HG03025 (cell line): ENCODE results near the gene ABCG2.
"Not testable (repeated sequence)": the region's sequence is repeated elsewhere in the genome, so short reads cannot be mapped to it uniquely, and the experiment has no call there.

ENCODE experiments used
- ATAC-seq: cut with Tn5 transposase; IDR thresholded peaks from one replicate; pipeline ENCODE4 v1.9.1; 2021; ENCODE audit warnings: mild to moderate bottlenecking, moderate library complexity; ENCODE audit not compliant: unreplicated experiment, low FRiP score

Gene ABCG2

DNA sequence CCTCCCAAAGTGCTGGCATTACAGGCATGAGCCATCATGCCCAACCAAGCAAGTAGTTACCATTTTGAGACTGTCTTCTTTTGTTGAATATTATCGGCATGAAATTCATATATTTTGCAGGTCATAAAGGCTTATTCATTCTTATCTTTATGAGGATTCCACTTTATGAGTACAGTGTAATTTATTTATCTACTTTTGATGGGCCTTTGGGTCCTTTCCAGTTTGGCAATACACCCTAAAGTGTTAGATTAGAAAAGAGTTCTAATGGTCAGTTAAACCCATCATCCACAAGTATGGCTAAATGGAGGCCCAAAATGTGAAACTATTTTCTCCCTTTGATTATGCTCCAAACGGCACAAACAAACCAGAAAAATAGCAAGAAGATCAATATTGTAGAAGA lies 10.9 kb upstream of the ABCG2 start:
- no peak for ATAC-seq

DNA sequence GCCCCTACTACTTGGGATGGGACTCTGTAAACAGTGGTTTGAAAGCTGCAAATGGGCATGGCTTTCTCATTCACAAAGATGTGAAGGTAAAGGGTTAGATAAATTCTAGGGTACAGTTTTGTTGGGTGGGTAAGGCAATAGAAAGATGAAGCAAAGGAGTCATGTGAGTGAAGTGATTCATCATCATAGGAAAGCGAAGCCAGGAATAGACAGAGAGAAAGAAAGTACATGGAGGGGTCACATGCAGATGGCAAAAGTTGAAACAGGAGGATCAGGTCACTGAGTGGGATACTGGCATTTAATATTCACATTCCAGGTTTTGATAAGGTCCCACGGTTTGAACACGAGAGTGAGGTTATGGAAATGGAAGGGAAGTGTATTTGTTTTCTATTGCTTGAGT lies 8.2 kb upstream of the ABCG2 start:
- ATAC-seq, result no peak

DNA sequence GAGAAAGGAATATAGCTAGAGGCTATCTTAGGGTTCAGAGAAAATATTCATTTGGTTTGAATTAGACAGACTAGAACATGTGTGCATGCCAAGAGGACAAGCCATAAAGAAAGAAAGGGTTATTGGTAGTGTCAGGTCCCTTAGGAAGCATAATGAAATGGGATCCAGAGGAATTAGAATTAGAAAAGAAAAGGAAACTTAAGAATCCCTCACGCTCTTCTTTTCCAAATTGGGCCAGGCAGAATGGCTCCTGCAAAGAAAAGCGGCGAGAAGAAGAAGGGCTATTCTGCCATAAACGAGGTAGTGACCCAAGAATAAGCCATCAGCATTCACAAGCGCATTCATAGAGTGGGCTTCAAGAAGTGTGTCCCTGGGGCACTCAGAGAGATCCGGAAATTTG lies 4.9 kb upstream of the ABCG2 start:
- ATAC-seq, result no peak

DNA sequence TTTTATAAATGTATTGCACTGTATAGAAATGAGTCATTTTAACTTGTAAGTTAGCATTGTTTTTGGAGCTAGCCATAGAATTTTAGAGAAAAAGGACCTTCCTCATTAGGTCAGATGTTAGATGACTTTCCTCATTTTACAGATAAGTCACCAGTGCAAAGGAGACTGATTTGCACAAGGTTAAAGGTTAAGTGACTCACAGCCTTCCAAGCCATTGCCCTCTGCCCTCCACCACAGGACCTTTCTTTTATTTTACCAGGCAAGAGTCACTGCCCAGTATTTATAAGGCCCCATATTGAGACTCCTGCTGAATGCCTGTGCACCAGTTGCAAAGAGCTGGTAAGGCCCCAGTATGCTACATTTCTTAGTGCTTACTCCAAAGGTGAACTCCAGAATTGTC lies 4.2 kb upstream of the ABCG2 start:
- no peak for ATAC-seq

DNA sequence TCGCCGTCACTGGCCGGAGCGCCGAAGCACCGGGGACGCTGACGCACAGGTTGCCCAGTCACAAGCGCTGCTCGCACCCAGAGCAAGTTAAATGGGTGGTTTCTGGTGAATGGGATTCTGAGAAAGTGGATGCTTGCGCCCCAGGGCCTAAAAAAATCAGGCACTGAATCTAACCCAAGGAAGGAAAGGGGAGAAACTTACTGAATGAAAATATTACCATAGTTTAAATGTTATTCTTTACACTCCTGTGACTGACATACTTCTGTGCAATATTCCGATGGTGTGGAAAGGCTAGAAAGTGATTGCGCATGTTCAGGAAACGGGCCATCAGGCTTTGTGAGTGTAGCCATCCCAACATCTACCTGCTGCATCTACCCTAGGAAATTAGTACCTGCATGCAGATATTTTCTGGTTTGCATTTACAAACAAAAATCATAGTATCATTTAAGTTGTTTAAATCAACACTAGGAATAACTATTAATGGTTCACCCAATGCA lies 838 bp upstream of the ABCG2 start:
- peak; percentile 29 for ATAC-seq

DNA sequence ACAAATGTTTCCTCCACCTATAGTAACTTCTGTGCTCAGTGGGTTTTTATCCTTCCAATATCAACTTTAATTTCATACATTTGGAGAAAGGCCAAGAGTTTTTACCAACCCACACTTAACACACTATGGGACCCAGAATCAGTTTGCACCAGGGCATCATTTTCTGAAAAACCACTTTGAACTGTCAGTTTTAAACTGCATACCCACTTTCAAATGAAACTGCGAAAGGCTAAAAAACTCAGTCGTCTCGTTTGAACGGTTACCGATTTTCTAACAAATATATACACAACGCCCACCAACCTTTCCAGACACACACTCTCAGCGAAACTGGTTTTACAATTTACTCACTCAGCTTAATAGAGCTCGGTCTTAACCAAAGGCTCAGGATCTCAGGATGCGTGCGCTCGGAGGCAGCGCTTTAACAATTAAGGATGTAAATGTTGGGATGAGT lies 376 bp downstream of the ABCG2 start:
- ATAC-seq, result peak; percentile 84

DNA sequence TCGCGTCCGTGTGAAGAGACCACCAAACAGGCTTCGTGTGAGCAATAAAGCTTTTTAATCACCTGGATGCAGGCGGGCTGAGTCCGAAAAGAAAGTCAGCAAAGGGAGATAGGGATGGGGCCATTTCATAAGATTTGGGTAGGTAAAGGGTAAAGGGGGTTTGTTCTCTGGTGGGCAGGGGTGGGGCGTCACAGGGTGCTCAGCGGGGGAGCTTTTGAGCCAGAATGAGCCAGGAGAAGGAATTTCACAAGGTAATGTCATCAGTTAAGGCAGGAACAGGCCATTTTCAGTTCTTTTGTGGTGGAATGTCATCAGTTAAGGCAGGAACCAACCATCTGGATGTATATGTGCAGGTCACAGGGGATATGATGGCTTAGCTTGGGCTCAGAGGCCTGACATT lies 6.1 kb downstream of the ABCG2 start:
- ATAC-seq, result not testable (repeated sequence)

DNA sequence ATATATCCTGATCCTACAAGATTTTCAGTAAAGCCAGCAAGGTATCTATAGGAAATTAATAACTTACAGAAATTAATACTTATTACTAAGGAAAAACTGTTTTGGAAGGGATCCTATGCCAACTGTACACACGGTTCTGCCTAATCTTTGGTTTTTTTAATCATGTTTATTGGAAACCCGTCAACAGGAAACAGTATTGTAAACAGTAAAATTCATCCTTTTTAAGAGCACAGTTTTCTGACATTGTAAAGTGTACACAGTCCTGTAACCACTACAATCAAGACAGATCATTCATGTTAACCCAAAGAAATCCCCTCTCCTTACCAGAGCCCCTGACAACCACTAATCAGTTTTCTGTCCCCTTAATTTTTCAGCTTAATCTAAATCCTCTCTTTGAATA lies 9.9 kb downstream of the ABCG2 start:
- no peak for ATAC-seq

DNA sequence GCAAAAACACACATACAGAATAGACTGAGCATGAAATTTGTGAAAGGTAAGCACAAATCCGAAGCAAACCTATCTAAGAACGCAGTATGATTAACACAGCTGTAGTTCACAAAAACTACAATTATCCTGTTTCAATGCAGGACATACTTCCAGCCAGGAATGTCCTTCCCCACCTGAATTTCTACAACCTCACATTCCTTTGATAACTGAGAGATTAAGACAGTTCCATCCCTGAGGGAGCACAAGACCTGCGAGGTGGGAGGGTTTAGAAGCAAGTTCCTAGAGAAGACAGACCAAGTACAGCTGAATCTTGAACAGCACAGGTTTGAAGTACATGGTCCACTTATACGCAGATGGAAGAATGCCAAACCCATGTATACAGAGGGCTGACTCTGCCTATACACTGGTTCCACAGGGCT lies 10.6 kb downstream of the ABCG2 start:
- ATAC-seq, result no peak

DNA sequence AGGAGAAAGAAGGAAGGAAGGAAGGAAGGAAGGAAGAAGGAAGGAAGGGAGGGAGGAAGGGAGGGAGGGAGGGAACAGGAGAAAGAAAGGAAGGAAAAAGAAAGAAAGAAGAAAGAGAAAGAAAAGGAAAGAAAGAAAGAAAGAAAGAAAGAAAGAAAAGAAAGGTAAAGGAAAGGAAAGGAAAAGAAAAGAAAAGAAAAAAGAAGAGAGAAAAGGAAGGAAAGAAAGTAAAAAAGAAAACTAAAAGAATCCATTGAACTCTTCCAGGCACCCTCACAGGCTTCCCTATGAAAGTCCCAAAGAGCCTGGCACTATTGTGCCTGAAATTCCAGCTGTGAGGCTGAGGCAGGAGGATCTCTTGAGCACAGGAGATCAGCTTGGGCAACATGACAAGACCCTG lies 11.5 kb downstream of the ABCG2 start:
- no peak for ATAC-seq

DNA sequence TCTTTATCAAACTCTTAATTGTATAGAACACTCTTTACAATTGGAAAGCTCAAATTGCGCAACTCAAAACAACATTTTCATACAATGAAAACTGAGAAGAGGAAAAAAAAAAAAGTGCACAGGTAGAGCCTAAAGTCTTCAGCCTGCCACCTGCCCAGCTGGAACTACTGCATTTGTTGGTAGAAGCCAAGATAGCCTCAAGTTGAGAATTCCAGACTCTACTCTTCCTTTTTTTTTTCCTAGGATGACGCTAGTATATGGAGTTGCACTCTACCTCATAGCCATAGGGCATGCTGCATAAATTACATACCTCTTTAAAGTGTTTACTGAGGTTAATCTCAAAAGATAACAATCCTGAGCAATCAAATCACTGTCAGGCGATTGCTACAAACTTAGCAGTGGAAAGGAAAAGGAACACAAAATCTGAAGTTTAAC lies 13.6 kb downstream of the ABCG2 start:
- ATAC-seq, result no peak

DNA sequence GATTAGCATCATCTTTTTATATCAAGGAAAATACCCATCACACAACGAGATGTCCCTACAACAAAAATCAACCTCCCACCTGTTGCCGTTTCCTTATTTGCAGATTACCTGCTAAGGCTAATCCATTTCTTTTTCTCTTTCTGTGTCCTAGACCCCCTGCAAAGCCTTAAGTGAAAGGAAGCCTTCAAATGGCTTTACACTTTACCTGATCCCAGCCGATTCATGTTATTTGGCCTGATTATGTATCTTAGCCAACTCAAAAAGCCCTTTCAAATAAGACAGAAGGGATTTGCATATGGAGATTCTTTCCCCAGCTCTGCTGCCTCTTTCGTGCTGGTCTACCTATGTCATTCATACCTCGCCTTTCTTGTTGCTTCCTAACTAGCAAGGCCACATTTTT lies 14.4 kb downstream of the ABCG2 start:
- ATAC-seq, result no peak

DNA sequence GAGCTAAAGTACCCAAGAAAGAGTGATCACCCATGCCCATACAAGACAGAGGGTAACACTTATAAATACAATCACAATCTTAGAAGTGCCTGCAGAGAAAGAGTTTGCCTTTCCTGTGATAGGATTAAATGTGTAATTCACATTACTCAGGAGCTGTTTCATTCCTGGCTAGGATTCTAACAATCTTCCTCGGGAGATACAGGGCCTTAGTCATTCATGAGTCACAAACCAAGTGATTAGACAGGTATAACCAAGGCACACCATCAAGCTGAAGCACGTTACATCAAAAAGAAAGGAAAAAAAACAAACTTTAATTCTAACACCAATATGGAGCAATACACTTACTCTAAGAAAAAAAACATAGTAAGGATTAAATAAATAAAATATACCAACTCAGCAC lies 14.9 kb downstream of the ABCG2 start:
- ATAC-seq, result no peak

DNA sequence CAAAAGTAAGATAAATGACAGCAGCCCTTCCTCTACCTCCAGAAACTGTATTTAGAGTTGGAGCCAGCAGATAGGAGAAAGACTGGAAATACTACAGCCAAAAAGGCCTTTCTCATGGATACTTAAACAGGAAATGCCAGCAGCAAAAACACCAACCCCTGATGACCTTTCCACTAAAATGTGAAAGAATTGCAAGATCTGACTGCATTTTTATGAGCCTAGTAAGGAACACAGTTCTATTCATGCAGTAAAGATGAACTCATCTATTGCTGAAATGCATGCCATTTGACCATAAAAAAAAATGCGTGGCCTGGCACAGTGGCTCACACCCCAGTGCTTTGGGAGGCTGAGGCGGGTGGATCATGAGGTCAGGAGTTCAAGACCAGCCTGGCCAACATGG lies 19.9 kb downstream of the ABCG2 start:
- no peak for ATAC-seq

DNA sequence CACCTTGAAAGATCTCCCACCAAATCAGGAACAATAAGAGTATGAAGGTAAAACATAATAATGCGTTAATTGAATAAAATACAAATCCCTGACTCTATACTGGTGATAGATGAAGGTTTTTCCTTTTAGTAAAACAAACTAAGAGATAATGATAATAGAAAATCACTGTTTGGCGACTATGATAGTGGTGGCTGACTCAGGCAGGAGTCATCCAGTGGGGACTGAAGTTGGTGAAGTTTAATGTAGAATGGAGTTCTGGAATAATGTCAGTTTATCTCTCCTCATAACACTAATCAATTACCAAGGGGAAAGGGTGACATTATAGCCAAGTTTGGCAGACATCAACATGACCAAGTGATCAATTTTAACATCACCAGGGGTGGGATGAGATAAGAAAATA lies 21.3 kb downstream of the ABCG2 start:
- no peak for ATAC-seq

DNA sequence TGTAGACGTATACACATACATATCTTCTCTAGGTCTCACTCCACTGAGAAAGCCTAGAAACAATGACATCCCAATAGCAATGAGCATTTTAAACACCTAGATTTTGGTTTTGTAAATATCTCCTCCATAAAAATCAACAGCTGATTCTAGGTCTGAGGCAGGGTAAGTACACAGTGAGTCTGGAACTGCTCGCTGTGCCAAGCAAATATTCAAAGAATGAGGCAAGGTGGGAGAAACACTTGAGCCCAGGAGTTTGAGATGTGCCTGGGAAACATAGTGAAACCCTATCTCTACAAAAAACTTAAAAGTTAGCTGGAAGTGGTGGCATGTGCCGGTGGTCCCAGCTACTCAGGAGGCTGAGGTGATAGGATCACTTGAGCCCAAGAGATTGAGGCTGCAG lies 22.2 kb downstream of the ABCG2 start:
- no peak for ATAC-seq

DNA sequence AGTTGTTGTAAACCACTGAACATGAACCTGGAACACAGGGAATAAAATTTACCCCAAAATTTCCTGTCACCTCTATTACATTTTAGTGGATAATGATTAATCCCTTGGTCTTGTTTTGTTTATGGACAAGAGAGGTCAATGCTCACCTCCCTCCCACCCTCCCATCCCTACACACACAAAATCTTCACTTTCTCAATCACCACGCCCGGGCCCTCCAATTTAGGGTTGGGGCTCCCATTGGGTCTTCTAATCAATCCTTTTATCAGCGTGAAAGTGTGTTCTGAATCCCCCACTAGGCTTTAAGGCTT lies 23.1 kb downstream of the ABCG2 start:
- no peak for ATAC-seq

DNA sequence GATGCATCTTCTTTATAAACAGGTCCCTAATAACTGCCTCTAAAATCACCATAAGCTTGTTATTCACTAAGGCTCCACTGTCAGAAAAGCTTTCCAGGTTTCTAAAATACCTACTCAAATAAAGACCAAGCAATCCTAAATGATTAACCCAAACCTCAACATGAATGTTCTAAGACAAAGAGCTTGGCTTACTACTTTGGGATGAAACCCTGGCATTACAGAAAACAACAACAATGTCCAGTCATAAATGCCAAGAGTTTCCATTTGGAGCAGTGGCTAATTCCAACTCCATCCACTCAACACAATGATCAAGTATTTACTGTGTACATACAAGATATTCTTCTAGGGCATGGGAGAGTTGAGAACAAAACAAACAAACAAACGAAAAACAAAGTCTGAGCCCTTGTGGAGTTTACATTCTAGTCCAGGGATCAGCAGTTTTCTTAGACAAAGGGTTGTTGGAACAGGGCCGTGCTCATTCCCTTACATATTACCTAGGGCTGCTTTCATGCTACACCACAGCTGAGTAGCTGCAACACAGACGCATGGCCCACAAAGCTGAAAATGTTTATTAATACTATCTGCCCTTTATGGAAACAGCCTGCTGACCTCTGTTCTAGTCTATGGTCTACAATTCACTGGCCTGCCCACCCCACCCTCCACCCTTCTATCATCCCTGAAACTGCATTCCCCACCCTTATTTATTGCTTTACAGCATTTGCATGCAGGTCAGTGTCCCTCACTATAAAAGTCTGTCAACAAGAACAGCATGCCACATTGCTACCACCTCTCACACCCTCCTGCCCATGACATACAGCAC lies 23.7 kb downstream of the ABCG2 start:
- ATAC-seq, result no peak

DNA sequence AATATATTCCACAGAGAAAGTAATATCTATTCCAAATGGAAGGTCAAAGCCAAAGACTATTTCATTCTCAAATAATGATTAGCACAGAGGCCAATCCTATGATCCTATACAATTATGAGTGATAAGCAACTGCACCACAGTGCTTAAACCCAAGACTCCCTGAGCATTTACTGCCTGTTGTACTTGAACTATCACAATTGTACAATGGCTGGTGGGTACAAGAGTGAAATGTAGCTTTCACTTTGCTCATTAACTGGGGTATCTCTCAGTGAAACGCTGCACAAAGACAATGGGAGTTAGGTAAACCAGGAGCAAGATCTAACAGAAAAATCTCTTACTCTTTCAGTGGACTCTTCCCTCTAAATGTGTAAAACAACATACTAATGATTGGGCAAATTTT lies 24.3 kb downstream of the ABCG2 start:
- no peak for ATAC-seq

DNA sequence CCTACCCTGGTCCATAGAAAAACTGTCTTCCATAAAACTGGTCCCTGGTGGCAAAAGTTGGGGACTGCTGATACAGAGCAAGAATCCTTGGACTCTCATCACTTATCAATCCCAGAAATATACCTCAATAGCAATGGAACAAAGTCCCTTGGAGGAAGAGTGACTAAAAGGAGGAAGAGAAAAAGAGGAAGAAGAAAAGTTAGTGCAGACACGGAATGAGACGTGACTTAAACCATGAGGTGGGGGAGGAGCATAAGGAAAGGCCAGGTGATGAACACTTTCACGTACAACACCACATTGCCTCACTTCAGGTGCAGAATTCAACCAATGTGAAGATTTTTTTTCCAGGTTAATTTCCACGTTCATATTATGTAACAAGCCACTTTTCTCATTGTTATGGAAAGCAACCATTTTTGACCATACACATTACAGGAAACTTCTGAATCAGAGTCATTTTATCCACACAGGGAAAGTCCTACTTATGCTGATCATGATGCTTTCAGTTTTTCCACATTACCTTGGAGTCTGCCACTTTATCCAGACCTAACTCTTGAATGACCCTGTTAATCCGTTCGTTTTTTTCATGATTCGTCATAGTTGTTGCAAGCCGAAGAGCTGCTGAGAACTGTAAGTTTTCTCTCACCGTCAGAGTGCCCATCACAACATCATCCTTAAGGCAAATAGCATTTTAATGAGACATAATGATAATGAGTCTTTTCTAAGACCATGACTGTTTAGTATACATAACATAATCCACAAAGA lies 27.7 kb downstream of the ABCG2 start:
- no peak for ATAC-seq

DNA sequence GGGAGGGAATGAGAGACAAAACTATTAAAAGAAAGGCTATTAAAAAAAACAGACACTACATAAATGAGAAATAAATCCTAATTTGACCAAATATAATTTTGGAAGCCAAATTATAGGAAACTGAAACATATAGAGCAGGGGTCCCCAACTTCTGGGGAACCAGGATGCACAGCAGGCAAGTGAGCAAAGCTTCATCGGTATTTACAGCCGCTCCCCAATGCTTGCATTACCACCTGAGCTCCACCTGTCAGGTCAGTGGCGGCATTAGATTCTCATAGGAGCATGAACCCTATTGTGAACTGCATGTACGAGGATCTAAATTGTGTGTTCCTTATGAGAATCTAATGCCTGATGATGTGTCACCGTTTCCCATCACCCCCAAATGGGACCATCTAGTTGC lies 28.4 kb downstream of the ABCG2 start:
- no peak for ATAC-seq

DNA sequence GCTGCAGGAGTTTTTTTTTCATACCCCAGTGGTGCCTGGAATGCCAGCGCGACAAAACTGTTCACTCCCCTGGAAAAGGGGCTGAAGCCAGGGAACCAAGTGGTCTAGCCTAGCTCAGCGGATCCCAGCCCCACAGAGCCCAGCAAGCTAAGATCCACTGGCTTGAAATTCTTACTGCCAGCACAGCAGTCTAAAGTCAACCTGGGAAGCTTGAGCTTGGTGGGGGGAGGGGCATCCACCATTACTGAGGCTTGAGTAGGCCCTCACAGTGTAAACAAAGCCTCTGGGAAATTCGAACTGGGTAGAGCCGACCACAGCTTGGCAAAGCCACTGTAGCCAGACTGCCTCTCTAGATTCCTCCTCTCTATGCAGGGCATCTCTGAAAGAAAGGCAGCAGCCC lies 36.2 kb downstream of the ABCG2 start:
- not testable (repeated sequence) for ATAC-seq
